Measurements from ENCODE around the gene FRMPD1. TPM values are rescaled to one million over a fixed set of nuclear protein-coding genes. Genes with fewer than 3 reads are reported as not detected.

The FRMPD1 gene
- total RNA-seq, 1 donor from 2014 or later = 0.31 TPM

DNA sequence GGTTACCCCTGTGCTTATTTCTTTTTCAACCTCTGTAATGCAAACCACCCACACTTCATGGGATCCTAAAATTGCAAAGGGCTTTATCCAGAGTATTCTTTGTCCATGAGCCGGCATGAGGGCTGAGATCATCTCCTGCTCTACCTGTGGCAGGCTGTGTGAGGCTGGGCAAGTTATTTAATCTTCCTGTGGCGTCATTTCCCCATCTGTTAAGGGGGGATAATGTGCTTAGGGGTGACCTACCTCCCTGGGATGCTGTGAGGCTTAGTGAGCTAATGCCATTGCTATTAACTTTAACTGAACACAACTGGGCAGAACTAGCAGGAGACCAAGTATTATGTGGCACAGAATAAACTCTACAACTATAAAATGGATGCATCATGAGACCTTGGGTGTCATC is 17.0 kb downstream of the FRMPD1 start:
- Mint-ChIP-seq H3K4me1 (ENCODE audit: low read depth) (no peaks in the 10 kb centered on the region), H3K36me3 (ENCODE audit: insufficient read depth) (no peaks in the 10 kb centered on the region), H3K4me3 (ENCODE audit: low read depth) (no peak overlapping the region), H3K9me3 (ENCODE audit: low read depth) (no peaks in the 10 kb centered on the region), H3K27me3 (peaks cover 63% of the 10 kb centered on the region), H3K27ac (no peak overlapping the region)
- TF ChIP-seq, protein P1, sequence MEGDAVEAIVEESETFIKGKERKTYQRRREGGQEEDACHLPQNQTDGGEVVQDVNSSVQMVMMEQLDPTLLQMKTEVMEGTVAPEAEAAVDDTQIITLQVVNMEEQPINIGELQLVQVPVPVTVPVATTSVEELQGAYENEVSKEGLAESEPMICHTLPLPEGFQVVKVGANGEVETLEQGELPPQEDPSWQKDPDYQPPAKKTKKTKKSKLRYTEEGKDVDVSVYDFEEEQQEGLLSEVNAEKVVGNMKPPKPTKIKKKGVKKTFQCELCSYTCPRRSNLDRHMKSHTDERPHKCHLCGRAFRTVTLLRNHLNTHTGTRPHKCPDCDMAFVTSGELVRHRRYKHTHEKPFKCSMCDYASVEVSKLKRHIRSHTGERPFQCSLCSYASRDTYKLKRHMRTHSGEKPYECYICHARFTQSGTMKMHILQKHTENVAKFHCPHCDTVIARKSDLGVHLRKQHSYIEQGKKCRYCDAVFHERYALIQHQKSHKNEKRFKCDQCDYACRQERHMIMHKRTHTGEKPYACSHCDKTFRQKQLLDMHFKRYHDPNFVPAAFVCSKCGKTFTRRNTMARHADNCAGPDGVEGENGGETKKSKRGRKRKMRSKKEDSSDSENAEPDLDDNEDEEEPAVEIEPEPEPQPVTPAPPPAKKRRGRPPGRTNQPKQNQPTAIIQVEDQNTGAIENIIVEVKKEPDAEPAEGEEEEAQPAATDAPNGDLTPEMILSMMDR (IDR thresholded peaks at IDR 0.05; ENCODE audit: unreplicated experiment) = no peak
- DNase-seq (ENCODE audit: low spot score, unreplicated experiment) = no peak

DNA sequence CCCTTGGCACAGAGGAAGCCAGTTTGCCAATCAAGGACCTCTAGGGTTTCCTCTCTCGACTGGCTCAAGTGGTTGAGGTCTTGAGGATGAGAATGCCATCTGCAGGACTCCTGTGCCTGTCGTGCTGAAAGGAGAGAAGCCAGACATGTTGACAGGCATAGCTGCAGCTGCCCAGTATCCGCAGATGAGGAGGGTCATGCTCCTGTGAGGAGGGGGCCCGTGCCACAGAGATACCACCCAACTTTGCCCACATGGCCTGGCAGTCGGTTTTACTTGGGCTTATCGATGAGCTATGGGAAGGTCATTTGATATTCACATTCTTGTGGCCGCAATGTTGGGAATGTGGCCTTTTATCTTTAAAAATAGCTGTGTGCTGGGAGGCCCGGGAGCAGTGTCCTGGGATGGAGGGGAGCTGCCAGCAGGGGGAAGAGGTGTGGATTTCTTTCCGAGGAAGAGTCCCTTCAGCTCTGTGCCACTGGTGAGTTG is 17.4 kb downstream of the FRMPD1 start:
- H3K4me1 Mint-ChIP-seq (ENCODE audit: low read depth) = no peaks in the 10 kb centered on the region
- no peak overlapping the region for H3K4me3 Mint-ChIP-seq (ENCODE audit: low read depth)
- peaks cover 60% of the 10 kb centered on the region for H3K27me3 Mint-ChIP-seq
- H3K27ac Mint-ChIP-seq = no peak overlapping the region
- H3K36me3 Mint-ChIP-seq (ENCODE audit: insufficient read depth) = no peaks in the 10 kb centered on the region
- no peak for DNase-seq (ENCODE audit: low spot score, unreplicated experiment)
- TF ChIP-seq, protein P1 (IDR thresholded peaks at IDR 0.05; ENCODE audit: unreplicated experiment) = peak; percentile 47
- H3K9me3 Mint-ChIP-seq (ENCODE audit: low read depth) = no peaks in the 10 kb centered on the region

DNA sequence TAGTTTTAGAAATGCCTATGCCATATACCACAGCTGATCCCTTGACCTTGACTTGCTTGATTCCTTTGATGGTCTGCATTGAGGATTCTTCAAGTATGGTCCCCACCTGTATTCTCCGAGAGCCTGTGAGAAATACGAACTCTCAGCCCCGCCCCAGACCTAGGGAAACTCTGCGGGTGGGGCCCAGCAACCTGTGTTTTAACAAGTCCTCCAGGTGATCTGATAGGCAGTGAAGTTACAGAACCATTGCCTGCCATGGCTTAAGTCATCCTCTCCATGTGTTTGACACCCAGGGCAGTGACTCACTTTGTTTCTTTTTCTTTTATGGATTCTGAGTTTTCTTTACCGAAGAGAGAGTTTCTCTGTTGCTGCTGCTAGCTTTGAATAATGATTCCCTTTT is 18.5 kb downstream of the FRMPD1 start:
- Mint-ChIP-seq H3K4me3 (ENCODE audit: low read depth) (no peak overlapping the region), H3K27me3 (peaks cover 56% of the 10 kb centered on the region), H3K4me1 (ENCODE audit: low read depth) (no peaks in the 10 kb centered on the region), H3K27ac (no peak overlapping the region), H3K36me3 (ENCODE audit: insufficient read depth) (no peaks in the 10 kb centered on the region), H3K9me3 (ENCODE audit: low read depth) (no peaks in the 10 kb centered on the region)
- no peak for DNase-seq (ENCODE audit: low spot score, unreplicated experiment)
- TF ChIP-seq, protein P1 (IDR thresholded peaks at IDR 0.05; ENCODE audit: unreplicated experiment) = no peak

DNA sequence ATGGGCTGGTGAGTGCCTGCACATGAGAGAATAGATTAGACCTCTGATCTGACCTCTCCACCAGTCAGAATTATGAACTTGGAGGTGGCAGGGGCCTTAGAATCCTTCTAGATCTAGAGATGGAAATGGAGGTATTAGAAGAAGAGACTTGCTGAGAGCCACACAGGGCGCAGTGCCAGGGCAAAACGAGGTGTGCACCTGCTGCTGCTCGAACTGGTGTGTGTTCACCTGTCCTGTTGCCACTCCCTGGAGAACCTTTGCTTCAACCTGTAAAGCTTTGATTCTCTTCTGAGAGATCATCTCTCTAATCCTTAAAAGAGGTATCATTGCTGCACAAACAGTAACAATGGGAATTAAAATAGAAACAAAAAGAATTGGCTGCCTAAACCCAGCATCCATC is 24.9 kb downstream of the FRMPD1 start:
- Mint-ChIP-seq H3K9me3 (ENCODE audit: low read depth) (no peaks in the 10 kb centered on the region), H3K27me3 (peaks cover 42% of the 10 kb centered on the region), H3K4me1 (ENCODE audit: low read depth) (no peaks in the 10 kb centered on the region), H3K27ac (no peak overlapping the region), H3K36me3 (ENCODE audit: insufficient read depth) (no peaks in the 10 kb centered on the region), H3K4me3 (ENCODE audit: low read depth) (no peak overlapping the region)
- DNase-seq (ENCODE audit: low spot score, unreplicated experiment) = no peak
- TF ChIP-seq, protein P1 (IDR thresholded peaks at IDR 0.05; ENCODE audit: unreplicated experiment) = no peak

DNA sequence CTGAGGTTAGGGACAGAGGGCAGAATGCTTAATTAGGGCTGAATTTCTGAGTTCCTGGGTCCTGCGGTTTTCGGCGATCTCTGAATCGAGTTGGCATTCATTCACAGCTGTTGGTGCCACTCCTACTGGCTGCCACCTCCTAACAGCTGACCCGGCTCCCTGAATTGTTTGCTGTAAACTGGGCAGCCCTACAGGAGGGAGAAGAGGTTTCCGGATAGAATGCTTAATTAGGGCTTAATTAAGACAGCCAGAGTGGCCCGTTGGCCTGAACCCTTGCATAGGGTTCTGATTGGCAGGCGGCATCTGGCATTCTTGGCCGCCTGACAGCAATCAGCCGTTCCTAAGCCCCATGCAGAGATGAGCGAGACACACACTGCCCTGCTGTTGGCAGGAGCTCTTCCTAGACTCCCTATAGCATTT is 25.7 kb downstream of the FRMPD1 start:
- H3K4me3 Mint-ChIP-seq (ENCODE audit: low read depth) = no peak overlapping the region
- H3K27ac Mint-ChIP-seq = no peak overlapping the region
- TF ChIP-seq, protein P1 (IDR thresholded peaks at IDR 0.05; ENCODE audit: unreplicated experiment) = no peak

More for the DNA sequence above, 25.7 kb downstream of the FRMPD1 start:
- H3K4me1 Mint-ChIP-seq (ENCODE audit: low read depth) = no peaks in the 10 kb centered on the region
- DNase-seq (ENCODE audit: low spot score, unreplicated experiment) = no peak
- H3K9me3 Mint-ChIP-seq (ENCODE audit: low read depth) = no peaks in the 10 kb centered on the region
- no peaks in the 10 kb centered on the region for H3K36me3 Mint-ChIP-seq (ENCODE audit: insufficient read depth)
- peaks cover 43% of the 10 kb centered on the region for H3K27me3 Mint-ChIP-seq

All from progenitor cell of endocrine pancreas (in vitro differentiated cells).